ES-I3 (cell line): ENCODE data around the gene INTU.
A peak's percentile ranks its signal among the peaks of the same experiment; 100 is the strongest.
"Not testable (repeated sequence)": the region's sequence is repeated elsewhere in the genome, so short reads cannot be mapped to it uniquely, and the experiment has no call there.

Experiments used
- H3K36me3 ChIP-seq: 2 replicates; pipeline ENCODE4 v1.6.1; 2013; ENCODE audit warnings: mild to moderate bottlenecking, low read length, control low read depth, moderate library complexity; ENCODE audit not compliant: insufficient read depth
- H3K4me1 ChIP-seq: 2 replicates; pipeline ENCODE4 v1.6.1; 2013; ENCODE audit warnings: mild to moderate bottlenecking, control low read depth, low read length; ENCODE audit not compliant: insufficient read depth
- H3K9ac ChIP-seq: 2 replicates; pipeline ENCODE4 v1.6.1; 2013; ENCODE audit warnings: low read depth, mild to moderate bottlenecking, low read length, moderate library complexity
- H3K9me3 ChIP-seq: 2 replicates; pipeline ENCODE4 v1.6.1; 2013; ENCODE audit warnings: mild to moderate bottlenecking, low read length, moderate library complexity; ENCODE audit not compliant: control insufficient read depth, insufficient read depth

Gene INTU

GRCh38 chr4:127622921-127623796 is 9.6 kb upstream of the INTU start:
- Histone ChIP-seq H3K36me3 (no peaks in the 10 kb centered on the region), H3K9me3 (no peaks in the 10 kb centered on the region), H3K9ac (peak overlapping the region; percentile 81; the same call in 1 of the 2 replicates), H3K4me1 (no peaks in the 10 kb centered on the region)

- Histone ChIP-seq H3K9ac (peak overlapping the region; percentile 81; the same call in 1 of the 2 replicates), H3K36me3 (no peaks in the 10 kb centered on the region), H3K4me1 (no peaks in the 10 kb centered on the region), H3K9me3 (no peaks in the 10 kb centered on the region; the same call in 1 of the 2 replicates)
Measured at GRCh38 chr4:127623797-127624083, 9.0 kb upstream of the INTU start.

GRCh38 chr4:127624173-127624572 is 8.6 kb upstream of the INTU start:
- peak overlapping the region; percentile 81; the same call in 1 of the 2 replicates for H3K9ac ChIP-seq
- no peaks in the 10 kb centered on the region; the same call in 1 of the 2 replicates for H3K9me3 ChIP-seq
- H3K4me1 ChIP-seq: no peaks in the 10 kb centered on the region
- no peaks in the 10 kb centered on the region for H3K36me3 ChIP-seq

- Histone ChIP-seq H3K9ac (no peak overlapping the region), H3K36me3 (no peaks in the 10 kb centered on the region), H3K9me3 (no peaks in the 10 kb centered on the region; the same call in 1 of the 2 replicates), H3K4me1 (no peaks in the 10 kb centered on the region)
Measured at GRCh38 chr4:127629371-127629770, 3.4 kb upstream of the INTU start.

- H3K36me3 ChIP-seq: no peaks in the 10 kb centered on the region
- H3K9ac ChIP-seq: no peak overlapping the region
- no peaks in the 10 kb centered on the region for H3K4me1 ChIP-seq
- no peaks in the 10 kb centered on the region; the same call in 1 of the 2 replicates for H3K9me3 ChIP-seq
Measured at GRCh38 chr4:127630152-127630551, 2.6 kb upstream of the INTU start.

DNA sequence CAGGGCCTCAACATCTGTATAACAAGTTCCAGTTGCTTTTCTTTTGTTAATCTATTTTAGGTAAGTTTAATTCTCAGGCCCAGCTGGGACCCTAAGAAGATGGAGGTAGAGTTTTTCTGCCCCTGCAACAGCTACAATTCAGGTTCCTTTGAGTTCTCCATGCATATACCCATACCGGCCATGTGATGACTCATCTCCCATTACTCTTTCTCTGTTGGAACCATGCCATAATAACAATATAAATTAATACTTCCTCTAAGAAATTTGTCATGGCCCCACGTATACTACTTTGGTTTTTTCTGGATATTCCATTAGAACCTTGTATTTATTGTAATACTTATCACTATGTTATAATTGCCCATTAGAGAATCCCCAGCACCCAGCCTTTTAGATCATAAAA is 1.3 kb upstream of the INTU start:
- no peaks in the 10 kb centered on the region for H3K36me3 ChIP-seq
- no peak overlapping the region for H3K9ac ChIP-seq
- H3K4me1 ChIP-seq: no peaks in the 10 kb centered on the region
- no peaks in the 10 kb centered on the region; the same call in 1 of the 2 replicates for H3K9me3 ChIP-seq

GRCh38 chr4:127634181-127634580 is 1.4 kb downstream of the INTU start:
- no peaks in the 10 kb centered on the region for H3K36me3 ChIP-seq
- no peaks in the 10 kb centered on the region for H3K9me3 ChIP-seq
- no peaks in the 10 kb centered on the region for H3K4me1 ChIP-seq
- no peak overlapping the region for H3K9ac ChIP-seq

GRCh38 chr4:127641524-127641923 is 8.8 kb downstream of the INTU start:
- Histone ChIP-seq H3K9ac (no peak overlapping the region), H3K4me1 (no peaks in the 10 kb centered on the region), H3K36me3 (no peaks in the 10 kb centered on the region; the same call in 1 of the 2 replicates), H3K9me3 (no peaks in the 10 kb centered on the region)

DNA sequence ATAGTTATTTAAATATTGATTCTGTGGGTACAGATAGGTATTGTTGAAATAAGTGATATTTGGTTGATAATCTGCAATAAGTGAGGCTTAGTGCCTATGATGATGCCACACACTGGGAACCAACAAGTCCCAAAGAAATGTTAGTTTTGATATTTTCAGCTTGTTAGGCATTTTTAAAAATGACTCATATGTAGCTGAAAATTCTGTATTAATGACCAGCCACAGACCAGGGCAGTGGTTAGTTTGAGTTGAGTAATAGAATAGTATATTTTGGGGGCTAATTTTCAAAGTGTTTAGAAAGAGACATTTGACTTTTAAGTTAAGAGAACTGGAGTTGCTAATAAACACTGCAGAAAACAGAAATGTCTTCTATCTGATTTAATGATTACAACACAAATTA is 9.4 kb downstream of the INTU start:
- Histone ChIP-seq H3K9ac (no peak overlapping the region), H3K36me3 (no peaks in the 10 kb centered on the region; the same call in 1 of the 2 replicates), H3K9me3 (no peaks in the 10 kb centered on the region), H3K4me1 (no peaks in the 10 kb centered on the region)

GRCh38 chr4:127643791-127644190 is 11.0 kb downstream of the INTU start:
- H3K9ac ChIP-seq: no peak overlapping the region
- H3K9me3 ChIP-seq: no peaks in the 10 kb centered on the region
- no peaks in the 10 kb centered on the region; the same call in 1 of the 2 replicates for H3K36me3 ChIP-seq
- no peaks in the 10 kb centered on the region for H3K4me1 ChIP-seq

DNA sequence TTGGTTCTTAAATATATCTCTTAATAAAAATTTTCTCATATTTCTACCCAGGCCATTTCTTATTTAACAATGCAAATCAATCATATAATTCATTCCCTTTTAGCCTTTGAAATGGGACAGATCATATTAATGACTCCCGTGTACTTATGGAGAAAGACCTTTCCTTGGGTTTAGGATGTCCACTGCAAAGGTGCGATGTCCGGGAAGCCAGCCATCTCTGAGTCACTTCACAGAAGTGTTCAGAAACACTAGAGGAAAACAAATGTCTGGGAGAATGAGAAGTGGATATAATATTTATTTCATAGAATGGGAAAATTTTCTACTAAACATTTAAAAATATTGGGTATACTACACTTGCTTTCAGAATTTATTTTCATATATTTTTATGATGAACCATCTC is 15.3 kb downstream of the INTU start:
- Histone ChIP-seq H3K36me3 (no peaks in the 10 kb centered on the region; the same call in 1 of the 2 replicates), H3K4me1 (no peaks in the 10 kb centered on the region), H3K9ac (no peak overlapping the region), H3K9me3 (no peaks in the 10 kb centered on the region)

DNA sequence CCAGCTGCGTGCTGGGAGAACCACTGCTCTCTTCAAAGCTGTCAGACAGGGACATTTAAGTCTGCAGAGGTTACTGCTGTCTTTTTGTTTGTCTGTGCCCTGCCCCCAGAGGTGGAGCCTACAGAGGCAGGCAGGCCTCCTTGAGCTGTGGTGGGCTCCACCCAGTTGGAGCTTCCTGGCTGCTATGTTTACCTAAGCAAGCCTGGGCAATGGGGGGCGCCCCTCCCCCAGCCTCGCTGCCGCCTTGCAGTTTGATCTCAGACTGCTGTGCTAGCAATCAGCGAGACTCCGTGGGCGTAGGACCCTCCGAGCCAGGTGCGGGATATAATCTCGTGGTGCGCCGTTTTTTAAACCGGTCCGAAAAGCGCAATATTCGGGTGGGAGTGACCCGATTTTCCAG is 22.8 kb downstream of the INTU start:
- not testable (repeated sequence) for H3K9me3 ChIP-seq, H3K9ac ChIP-seq, H3K36me3 ChIP-seq, H3K4me1 ChIP-seq

DNA sequence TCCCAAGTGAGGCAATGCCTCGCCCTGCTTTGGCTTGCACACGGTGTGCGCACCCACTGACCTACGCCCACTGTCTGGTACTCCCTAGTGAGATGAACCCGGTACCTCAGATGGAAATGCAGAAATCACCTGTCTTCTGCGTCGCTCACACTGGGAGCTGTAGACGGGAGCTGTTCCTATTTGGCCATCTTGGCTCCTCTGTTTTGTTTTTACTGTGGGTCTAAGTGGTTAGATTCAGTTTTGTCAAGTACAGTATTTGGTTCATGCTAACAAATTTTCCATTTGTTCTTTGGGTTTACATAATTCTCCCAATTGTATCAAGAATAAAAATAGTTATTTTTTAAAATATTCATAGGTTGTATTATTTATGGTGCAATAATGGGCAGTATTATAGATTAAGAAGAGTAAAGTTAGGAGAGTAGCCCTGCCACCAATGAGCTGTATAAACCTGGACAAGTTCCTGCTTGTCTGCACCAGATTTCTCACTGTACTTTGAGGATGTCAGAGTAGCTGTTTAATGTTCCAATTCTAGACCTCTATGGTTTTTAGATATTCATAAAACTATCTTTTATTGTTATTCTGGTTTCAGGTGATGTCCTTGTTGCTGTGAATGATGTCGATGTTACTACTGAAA is 23.4 kb downstream of the INTU start:
- no peaks in the 10 kb centered on the region for H3K9me3 ChIP-seq
- H3K9ac ChIP-seq: peak overlapping the region; percentile 45; the same call in 1 of the 2 replicates
- H3K36me3 ChIP-seq: no peaks in the 10 kb centered on the region
- no peaks in the 10 kb centered on the region for H3K4me1 ChIP-seq

DNA sequence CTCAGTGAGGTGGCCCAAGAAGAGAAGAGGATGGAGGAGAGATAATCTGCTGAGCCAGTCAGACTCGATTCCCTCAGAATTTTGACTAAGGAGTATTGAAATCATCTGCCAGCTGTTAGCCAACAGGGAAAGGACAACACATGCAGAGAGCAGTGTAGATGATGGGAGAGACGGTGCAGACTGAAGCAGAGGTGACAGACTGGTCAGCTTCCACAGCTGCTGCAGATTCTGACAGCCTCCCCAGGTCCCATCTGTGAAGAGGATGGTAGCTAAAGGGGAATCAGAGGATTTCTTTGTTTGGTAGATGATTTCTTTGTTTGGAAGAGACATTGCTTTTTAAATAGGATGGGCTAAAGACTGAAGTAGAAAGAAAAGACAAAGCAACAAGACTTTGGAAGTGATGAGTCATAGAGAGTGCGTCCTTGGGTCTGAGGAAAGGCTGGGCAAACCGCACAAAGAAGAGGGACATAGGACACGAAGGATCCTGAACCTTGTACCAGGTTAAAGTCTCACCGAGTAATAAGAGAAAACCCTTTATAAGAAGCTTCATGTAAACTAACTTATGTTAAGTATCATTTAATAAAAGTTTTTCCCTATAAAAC is 27.6 kb downstream of the INTU start:
- Histone ChIP-seq H3K36me3 (no peaks in the 10 kb centered on the region), H3K4me1 (no peaks in the 10 kb centered on the region)

More for the DNA sequence above, 27.6 kb downstream of the INTU start:
- no peaks in the 10 kb centered on the region for H3K9me3 ChIP-seq
- no peak overlapping the region for H3K9ac ChIP-seq
